Neural cell (in vitro differentiated cells): ENCODE data around the gene NANOS2. TPM values are rescaled to one million over a fixed set of nuclear protein-coding genes. Genes with fewer than 3 reads are reported as not detected.
A peak's percentile ranks its signal among the peaks of the same experiment; 100 is the strongest.

Experiments
- H2AFZ ChIP-seq: fragments of 200-600, 300-800 bp; sonication (generic), shearing (Covaris generic); 2 replicates; pipeline ENCODE4 v1.6.0; 2014; ENCODE audit warnings: low read depth, mild to moderate bottlenecking, antibody characterized with exemption, low read length, moderate library complexity
- H3F3A ChIP-seq: fragments of 200-600 bp; shearing (Covaris generic); 2 replicates; pipeline ENCODE4 v1.6.1; 2016; ENCODE audit warnings: mild to moderate bottlenecking, moderate library complexity, mixed read lengths, antibody characterized with exemption, low read length; ENCODE audit not compliant: insufficient read depth, poor library complexity, severe bottlenecking
- H3K27ac ChIP-seq: fragments of 200-600, 300-800 bp; sonication (generic), shearing (Covaris generic); 2 replicates; pipeline ENCODE4 v1.5.1; 2014; ENCODE audit warnings: mild to moderate bottlenecking, low read length, moderate library complexity
- H3K27me3 ChIP-seq: fragments of 300-800, 200-600 bp; sonication (generic), shearing (Covaris generic); 2 replicates; pipeline ENCODE4 v1.6.0; 2014; ENCODE audit warnings: mild to moderate bottlenecking, low read depth, low read length, moderate library complexity; ENCODE audit not compliant: insufficient read depth
- H3K36me3 ChIP-seq: fragments of 300-800, 200-600 bp; sonication (generic), shearing (Covaris generic); 2 replicates; pipeline ENCODE4 v1.5.1; 2014; ENCODE audit warnings: mild to moderate bottlenecking, antibody characterized with exemption, low read length, moderate library complexity; ENCODE audit not compliant: insufficient read depth
- H3K4me2 ChIP-seq: fragments of 300-800, 200-600 bp; sonication (generic), shearing (Covaris generic); 2 replicates; pipeline ENCODE4 v1.6.0; 2014; ENCODE audit warnings: mild to moderate bottlenecking, low read length
- H3K4me3 ChIP-seq: fragments of 300-800, 200-600 bp; sonication (generic), shearing (Covaris generic); 2 replicates; pipeline ENCODE4 v1.5.1; 2014; ENCODE audit warnings: mild to moderate bottlenecking, low read length, moderate library complexity
- H3K79me2 ChIP-seq: fragments of 200-600 bp; shearing (Covaris generic); replicated peaks from 2 replicates; pipeline ENCODE4 v1.6.0; 2014; ENCODE audit warnings: mild to moderate bottlenecking, low read length, moderate library complexity; ENCODE audit not compliant: insufficient read depth
- H3K9ac ChIP-seq: fragments of 300-800, 200-600 bp; sonication (generic), shearing (Covaris generic); 2 replicates; pipeline ENCODE4 v1.6.1; 2016; ENCODE audit warnings: mild to moderate bottlenecking, low read length, mixed read lengths
- H3K9me2 ChIP-seq: fragments of 200-600 bp; shearing (Covaris generic); 2 replicates; pipeline ENCODE4 v1.6.1; 2016; ENCODE audit warnings: mild to moderate bottlenecking, low read length, mixed read lengths; ENCODE audit not compliant: insufficient read depth
- H3K9me3 ChIP-seq: fragments of 200-600, 300-800 bp; sonication (generic), shearing (Covaris generic); 2 replicates; pipeline ENCODE4 v1.6.1; 2016; ENCODE audit warnings: mild to moderate bottlenecking, mixed run types, low read length, moderate library complexity, mixed read lengths
- H4K20me1 ChIP-seq: fragments of 200-600 bp; shearing (Covaris generic); 2 replicates; pipeline ENCODE4 v1.6.1; 2016; ENCODE audit warnings: mild to moderate bottlenecking, mixed run types; ENCODE audit not compliant: insufficient read depth
- CTCF ChIP-seq: fragments of 450-650 bp; IDR thresholded peaks from 2 replicates; pipeline ENCODE4 v1.5.1; 2014; ENCODE audit warnings: antibody characterized with exemption, mild to moderate bottlenecking, moderate library complexity; ENCODE audit not compliant: poor library complexity, severe bottlenecking
- EP300 ChIP-seq: fragments of 450-650 bp; conservative IDR thresholded peaks from 2 replicates; pipeline ENCODE4 v1.6.1; 2014; ENCODE audit warnings: antibody characterized with exemption, mild to moderate bottlenecking, moderate library complexity; ENCODE audit not compliant: poor library complexity, severe bottlenecking
- EZH2 ChIP-seq: fragments of 200-600, 300-800 bp; shearing (Covaris generic), sonication (generic); IDR thresholded peaks from 2 replicates; pipeline ENCODE4 v1.6.1; 2014; ENCODE audit warnings: antibody characterized with exemption, low read length, borderline replicate concordance, mild to moderate bottlenecking; ENCODE audit not compliant: insufficient read depth, poor library complexity, severe bottlenecking
- MXI1 ChIP-seq: fragments of 450-650 bp; conservative IDR thresholded peaks from 2 replicates; pipeline ENCODE4 v1.6.1; 2014; ENCODE audit warnings: antibody characterized with exemption, mild to moderate bottlenecking; ENCODE audit not compliant: poor library complexity, severe bottlenecking
- POLR2AphosphoS5 ChIP-seq: IDR thresholded peaks from 2 replicates; pipeline ENCODE4 v1.6.1; 2012
- RAD21 ChIP-seq: fragments of 450-650 bp; conservative IDR thresholded peaks from 2 replicates; pipeline ENCODE4 v1.6.1; 2014; ENCODE audit warnings: antibody characterized with exemption, mild to moderate bottlenecking, moderate library complexity
- REST ChIP-seq: IDR thresholded peaks from 2 replicates; pipeline ENCODE4 v1.6.1; 2012; ENCODE audit warnings: borderline replicate concordance
- SMC3 ChIP-seq: fragments of 450-650 bp; conservative IDR thresholded peaks from 2 replicates; pipeline ENCODE4 v1.6.1; 2014; ENCODE audit warnings: antibody characterized with exemption, mild to moderate bottlenecking, moderate library complexity; ENCODE audit not compliant: poor library complexity
- TAF1 ChIP-seq: IDR thresholded peaks from 2 replicates; pipeline ENCODE4 v1.6.1; 2012; ENCODE audit warnings: low read depth
- polyA plus RNA-seq: library from polyadenylated mRNA; depleted of rRNA; stranded (reverse); fragments of >200 nt; gene quantifications from 2 replicates; pipeline ENCODE4 v1.2.3, GENCODE V29; 2014

Gene NANOS2
- polyA plus RNA-seq, 1 donor from 2014 or later: 0.64 TPM

GRCh38 chr19:45927565-45928261, 13.1 kb upstream of the NANOS2 start:
- Histone ChIP-seq H2AFZ (no peak overlapping the region), H3K27me3 (no peaks in the 10 kb centered on the region), H3K9me2 (no peaks in the 10 kb centered on the region), H3K36me3 (no peaks in the 10 kb centered on the region), H3F3A (no peaks in the 10 kb centered on the region), H3K4me3 (peak overlapping the region; percentile 16), H4K20me1 (no peaks in the 10 kb centered on the region), H3K4me2 (no peak overlapping the region), H3K79me2 (no peaks in the 10 kb centered on the region), H3K27ac (no peak overlapping the region), H3K9me3 (no peaks in the 10 kb centered on the region), H3K9ac (no peak overlapping the region)
- TF ChIP-seq TAF1: no peak
- TF ChIP-seq POLR2AphosphoS5: peak; percentile 77
- peak; percentile 61 for TF ChIP-seq RAD21
- peak; percentile 98 for TF ChIP-seq MXI1
- no peak for TF ChIP-seq EZH2
- no peak for TF ChIP-seq REST
- peak; percentile 61 for TF ChIP-seq CTCF
- TF ChIP-seq SMC3: peak; percentile 67
- no peak for TF ChIP-seq EP300

GRCh38 chr19:45924891-45925447, 10.4 kb upstream of the NANOS2 start:
- no peaks in the 10 kb centered on the region for H3K9me2 ChIP-seq
- no peaks in the 10 kb centered on the region for H3K9me3 ChIP-seq
- H3F3A ChIP-seq: no peaks in the 10 kb centered on the region
- TF ChIP-seq MXI1 (no peak), REST (no peak), POLR2AphosphoS5 (peak; percentile 7)
- H3K27ac ChIP-seq: no peak overlapping the region
- H4K20me1 ChIP-seq: no peaks in the 10 kb centered on the region
- no peak overlapping the region for H3K4me2 ChIP-seq
- no peaks in the 10 kb centered on the region for H3K36me3 ChIP-seq
- H3K27me3 ChIP-seq: no peaks in the 10 kb centered on the region
- no peak overlapping the region for H3K4me3 ChIP-seq
- no peak overlapping the region for H2AFZ ChIP-seq
- no peak overlapping the region for H3K9ac ChIP-seq
- H3K79me2 ChIP-seq: no peaks in the 10 kb centered on the region
